GM08714 (cell line): ENCODE data around the gene RAI2.

ENCODE experiments used
- H3K4me3 ChIP-seq: fragments of 200-500 bp; sonication (Bioruptor generic); 2 replicates; pipeline ENCODE4 v1.5.1; 2014; ENCODE audit warnings: mild to moderate bottlenecking, low read length, inconsistent platforms
- ZNF274 ChIP-seq: IDR thresholded peaks from 2 replicates; pipeline ENCODE4 v1.6.1; 2012; ENCODE audit warnings: mild to moderate bottlenecking, low read depth, low read length

Gene RAI2

DNA sequence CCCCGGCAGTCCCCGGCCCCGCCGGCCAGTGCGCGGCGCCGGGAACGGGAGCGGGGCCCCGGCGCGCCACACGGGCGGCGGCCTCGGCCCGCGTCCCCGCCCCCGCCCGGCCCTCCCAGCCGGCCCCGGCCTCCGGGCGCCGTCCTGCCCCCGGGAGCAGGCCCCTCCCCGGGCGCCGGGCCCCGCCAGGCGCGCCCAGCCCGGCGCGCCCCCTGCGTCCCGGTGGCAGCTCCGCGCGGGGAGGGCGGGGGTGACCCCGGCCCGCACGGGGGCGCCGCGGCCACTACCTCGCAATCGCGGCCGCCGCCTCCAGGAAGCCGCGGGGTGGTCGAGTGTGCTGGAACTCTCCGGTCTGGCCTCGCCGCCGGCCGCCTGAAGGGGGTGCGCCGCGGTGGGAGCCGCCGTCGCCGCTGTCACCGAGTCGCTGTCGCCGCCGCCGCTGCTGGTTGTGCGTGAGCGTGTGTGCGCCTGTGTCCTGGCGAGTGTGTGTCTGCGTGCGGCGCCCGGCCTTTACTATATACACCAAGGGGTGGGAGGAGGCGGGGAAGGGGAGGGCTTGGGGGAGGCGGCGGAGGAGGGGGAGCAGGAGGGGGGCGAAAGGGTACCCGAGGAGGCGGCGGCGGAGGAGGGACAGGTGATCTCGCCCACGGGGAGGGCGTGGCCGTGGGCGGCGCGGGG lies at the start of gene RAI2:
TSS of gene RAI2 (minus strand) at position 488 of the 678 bp plus-strand sequence. CDS start 59,288 bp downstream, outside the sequence.
- no peak for TF ChIP-seq ZNF274
- H3K4me3 ChIP-seq, result no peak within 1 kb of the TSS

DNA sequence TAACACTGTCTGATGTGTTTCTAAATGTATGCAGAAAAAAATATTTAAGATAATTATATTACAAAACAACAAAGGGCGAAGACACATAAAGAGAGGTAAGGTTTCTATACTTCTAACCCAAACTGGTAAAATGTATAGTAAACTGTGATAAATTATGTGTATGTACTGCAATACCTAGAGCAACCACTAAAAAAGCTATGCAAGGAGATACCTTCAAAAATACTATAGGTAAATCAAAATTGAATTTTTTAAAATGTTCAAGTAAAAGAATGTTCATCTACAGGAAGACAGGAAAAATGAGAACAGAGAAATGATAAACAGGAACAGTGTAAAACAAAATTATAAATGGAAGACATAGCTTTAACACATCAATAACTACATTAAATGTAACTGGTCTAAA lies 27.3 kb upstream of the RAI2 start:
- no peak for TF ChIP-seq ZNF274
- H3K4me3 ChIP-seq, result no peak overlapping the region

DNA sequence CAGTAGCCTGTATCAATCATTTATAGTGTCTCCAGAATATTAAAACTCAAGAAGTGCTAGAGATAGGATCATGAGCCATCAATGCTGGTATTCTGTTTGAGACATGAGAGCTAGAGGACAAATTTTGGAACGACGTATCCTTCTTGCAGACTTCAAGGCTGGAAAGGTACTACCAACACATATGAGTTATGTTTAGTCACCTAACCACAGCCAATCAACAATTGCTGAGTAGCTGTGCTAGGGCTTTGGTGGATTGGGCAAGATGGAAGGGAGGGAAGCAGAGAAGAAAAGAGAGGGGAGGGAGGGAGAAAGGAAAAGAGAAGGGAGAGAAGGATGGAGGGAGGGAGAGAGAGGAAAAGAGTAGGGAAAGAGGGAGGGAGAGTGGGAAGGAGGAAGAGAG lies 21.6 kb upstream of the RAI2 start:
- H3K4me3 ChIP-seq, result no peak overlapping the region
- TF ChIP-seq ZNF274, result no peak

DNA sequence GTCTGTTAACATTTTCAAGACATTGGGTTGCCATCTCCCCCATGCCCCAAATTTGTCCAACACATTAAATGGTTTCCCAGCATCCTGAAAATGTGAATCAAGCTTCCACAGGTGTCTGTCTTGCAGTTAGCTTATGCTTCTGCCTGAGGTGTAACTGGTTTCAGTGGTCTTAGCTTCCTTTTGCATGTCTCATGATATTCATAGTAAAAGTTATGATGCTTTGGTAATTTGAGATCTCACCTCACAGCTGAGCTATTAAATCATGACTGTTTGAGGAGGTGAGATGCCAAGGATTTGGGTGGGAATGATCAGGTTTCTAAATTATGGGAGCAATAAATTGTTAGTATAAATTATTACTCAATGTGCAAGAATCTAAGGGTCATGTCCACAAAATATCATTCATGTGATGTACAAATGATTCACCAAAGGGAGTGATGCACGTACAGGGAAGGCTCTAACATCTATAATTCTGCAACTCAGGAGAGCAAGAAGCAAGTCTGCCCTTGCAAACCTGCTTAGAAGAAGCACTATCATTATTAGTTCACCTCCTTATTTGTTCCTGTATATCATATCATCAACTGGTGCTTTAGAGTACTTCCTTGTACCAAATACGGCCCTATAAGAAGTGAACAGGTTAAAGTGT lies 17.1 kb upstream of the RAI2 start:
- no peak for TF ChIP-seq ZNF274

DNA sequence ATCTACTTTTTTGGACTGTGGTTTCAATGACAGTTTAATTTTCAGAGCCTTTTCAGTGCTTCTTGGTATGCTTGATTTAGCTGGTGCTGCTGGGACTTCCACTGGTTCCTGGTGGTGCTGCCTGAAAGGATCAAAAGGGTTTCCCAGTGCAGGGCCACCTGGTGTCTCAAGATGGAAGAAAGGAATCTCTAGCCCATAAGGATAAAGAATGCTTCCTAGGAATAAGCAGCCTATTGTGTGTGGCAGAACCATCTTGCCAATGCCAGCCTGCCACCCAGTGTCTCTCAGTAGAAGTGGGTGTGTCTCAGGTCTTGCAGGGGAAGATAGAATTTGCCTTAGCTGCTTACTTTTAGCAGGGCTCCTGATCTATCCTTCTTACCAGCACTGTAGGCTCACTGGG lies 15.0 kb upstream of the RAI2 start:
- no peak overlapping the region for H3K4me3 ChIP-seq
- no peak for TF ChIP-seq ZNF274

More for the DNA sequence above, 17.1 kb upstream of the RAI2 start:
- H3K4me3 ChIP-seq, result no peak overlapping the region

DNA sequence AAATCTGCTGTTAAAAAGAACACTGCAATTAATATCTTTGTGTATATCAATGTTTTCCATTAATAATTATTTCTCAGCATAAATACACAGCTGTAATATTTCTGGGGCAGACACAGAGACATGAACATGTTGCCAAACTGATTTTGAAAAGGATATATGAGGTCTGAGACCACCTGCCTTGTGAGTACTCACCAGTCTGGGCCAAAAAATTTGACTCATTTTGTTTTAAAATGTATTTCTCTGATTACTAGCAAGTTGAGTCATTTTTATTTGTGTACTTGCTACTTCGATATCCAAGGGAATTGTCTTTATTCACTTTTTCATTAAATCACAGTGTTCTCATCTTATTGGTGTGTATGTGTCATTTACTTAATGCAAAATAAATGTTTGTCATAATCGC lies 8.5 kb upstream of the RAI2 start:
- no peak for TF ChIP-seq ZNF274

DNA sequence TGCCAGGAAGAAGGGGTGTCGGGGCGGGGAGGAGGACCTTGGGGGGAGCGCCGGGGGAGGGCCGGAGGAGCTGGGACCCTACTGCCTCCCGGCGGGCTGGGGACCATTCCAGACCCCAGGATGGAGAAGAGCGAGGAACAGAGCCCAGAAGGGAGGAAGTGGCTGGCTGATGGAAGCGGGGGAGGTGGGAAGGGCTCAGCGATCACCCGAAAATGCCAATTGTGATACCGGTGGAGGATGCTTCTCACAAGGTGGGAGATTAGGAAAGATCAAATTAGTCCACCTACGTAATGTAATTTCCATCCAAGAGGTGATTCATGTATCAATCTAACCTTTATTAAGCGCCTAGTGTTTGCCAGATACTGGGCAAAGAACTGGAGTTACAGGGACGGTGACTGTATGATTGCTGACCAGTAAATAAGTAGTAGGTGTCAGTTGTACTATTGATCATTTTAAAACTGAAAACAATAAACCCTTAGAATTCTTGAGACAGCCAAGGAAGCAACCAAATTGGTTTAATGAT lies 452 bp upstream of the RAI2 start:
- no peak for TF ChIP-seq ZNF274
- H3K4me3 ChIP-seq, result no peak overlapping the region

More for the DNA sequence above, 8.5 kb upstream of the RAI2 start:
- no peak overlapping the region for H3K4me3 ChIP-seq

DNA sequence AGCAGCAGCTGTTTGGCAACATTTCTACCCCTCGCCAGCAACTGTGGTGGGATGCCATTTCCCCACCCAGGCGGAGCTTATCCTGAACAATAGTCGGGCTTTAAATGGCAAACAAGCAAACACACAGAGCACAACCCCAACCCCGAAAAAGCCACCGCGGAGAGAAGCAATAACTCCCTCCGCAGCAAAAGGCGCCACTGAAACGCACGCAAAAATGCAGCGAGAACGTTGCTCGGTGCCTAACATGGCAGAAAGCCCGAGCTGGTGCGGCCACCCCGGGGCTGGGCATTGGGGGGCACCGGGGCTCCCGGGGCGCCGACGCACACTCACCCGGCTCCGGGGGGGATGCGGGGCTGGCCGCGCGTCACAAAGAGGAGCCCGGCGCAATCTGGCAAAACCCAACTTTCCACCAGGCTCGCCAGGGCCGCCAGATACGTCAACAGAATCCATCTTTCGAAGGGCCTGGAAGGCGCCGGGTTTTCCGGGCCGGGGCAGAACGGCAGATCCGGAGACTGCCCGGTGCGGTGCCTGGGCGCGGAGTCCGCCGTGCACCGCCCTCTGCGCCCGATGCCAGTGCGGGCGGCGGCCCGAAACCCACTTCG lies 818 bp downstream of the RAI2 start:
- no peak for TF ChIP-seq ZNF274
- no peak overlapping the region for H3K4me3 ChIP-seq

DNA sequence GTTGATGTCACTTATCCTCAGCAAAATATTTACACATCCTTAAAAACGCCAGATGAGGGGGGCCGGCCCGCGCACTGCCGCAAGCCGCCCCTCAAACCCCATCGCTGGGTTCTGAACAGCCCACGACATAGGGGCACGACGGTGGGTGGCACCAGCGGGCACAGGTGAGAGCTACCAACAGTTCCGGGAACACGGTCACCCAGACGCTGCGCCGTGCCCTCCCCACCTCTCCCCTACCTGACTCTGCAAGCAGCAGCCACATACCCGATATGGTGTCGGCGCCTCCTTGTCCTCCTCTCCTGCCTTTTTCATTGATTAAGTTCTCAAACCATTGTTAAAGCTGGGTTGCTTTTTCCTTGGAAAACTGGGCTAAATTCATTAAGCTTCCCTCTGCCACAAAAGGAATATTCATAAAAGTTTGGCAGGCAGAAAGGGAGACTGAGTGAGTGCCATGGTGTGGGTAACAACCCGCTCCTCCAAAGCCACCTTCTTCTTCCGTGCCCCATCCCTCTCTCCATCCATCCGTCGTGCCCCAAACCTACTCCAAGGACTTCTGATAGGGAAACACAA lies 1.4 kb downstream of the RAI2 start:
- no peak overlapping the region for H3K4me3 ChIP-seq
- TF ChIP-seq ZNF274, result no peak

DNA sequence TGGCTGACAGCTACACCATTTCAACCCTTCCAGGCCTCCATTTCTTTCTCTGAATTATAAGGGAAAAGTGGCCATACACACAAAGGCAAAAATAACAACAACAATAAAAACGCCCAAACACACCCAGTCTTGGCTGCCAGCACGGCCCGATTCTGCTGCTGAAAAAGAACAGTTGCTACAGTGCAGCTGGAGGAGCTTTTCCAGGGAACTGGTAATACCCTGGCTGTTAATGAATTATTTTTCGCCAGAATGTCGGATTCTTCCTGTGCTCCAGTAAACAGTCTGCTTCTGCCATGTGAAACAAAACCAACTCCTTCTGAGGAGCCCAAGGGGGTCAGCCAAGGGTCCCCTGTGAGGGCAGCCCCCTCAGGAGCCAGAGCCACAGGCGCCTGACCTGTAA lies 6.6 kb downstream of the RAI2 start:
- no peak for TF ChIP-seq ZNF274
- no peak overlapping the region for H3K4me3 ChIP-seq

DNA sequence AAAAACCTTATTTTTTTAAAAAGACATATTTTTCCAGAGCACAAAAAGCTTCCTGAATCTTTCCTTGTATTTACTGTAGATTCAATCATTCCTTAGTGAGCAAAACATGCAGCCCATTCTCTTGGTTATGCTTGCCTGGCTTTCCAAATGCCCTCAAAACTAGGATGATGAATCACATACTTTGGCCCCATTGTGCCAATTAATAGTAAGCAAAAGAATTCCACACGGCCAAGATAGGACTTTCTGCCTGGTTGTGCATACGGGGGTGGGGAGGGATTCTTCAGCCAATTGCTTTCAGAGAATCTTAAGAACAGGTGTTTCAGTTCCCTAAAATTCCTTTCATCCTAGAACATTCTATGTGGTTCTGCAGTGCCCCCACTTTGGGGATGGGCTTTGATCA lies 7.0 kb downstream of the RAI2 start:
- TF ChIP-seq ZNF274, result no peak
- no peak overlapping the region for H3K4me3 ChIP-seq

DNA sequence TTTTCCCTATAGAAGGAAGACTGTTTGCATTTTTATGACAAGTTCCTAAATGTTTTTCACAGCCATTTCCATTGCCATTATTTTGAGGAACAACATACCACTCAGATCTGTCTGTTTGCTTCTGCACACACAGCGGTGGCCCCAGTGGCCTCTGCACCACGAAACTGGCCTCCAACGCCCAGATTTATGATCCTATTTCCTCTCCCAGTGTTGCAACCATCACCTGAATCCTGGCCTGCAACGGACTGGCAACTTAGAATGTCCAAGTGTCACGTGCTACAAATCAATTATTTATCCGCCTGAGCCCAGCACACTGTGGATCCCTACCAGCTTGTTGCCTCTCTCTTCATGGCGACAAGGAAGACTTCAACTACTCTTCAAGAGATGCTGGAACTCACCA lies 9.2 kb downstream of the RAI2 start:
- no peak overlapping the region for H3K4me3 ChIP-seq
- no peak for TF ChIP-seq ZNF274

DNA sequence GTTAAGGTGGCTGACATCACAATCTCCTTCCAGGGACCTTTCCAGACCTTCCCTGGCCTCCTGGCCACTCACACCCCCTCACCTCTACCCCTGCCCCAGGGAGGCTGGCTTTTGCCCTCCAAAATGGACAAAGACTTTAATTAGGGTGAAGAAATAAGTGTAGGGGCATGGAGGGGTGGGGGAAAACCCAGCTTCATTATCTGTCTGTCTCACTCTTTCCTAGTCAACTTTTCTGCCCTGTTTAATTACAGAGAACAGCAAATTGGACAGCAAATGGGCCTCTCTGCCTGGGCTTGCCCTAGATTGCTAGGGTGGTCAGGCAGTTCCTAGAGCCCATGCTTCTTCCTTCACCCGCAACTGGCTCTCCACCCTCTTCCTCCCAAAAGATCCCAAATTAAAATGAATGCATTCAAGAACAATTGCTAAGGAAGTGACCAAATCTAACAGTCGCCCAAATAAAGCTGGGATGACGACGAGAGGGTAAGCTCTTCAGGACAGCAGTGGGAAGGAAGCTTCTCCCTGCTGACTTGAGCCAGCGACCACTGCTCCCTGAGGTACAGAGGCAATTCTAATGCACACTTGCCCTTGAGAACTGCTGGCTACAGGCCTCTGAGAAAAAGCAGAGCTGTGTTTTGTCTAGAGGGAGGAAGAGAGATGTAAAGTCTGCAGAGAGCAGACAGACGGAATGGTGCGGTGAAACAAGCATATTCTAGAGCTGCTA lies 12.4 kb downstream of the RAI2 start:
- no peak for TF ChIP-seq ZNF274
- H3K4me3 ChIP-seq, result no peak overlapping the region

DNA sequence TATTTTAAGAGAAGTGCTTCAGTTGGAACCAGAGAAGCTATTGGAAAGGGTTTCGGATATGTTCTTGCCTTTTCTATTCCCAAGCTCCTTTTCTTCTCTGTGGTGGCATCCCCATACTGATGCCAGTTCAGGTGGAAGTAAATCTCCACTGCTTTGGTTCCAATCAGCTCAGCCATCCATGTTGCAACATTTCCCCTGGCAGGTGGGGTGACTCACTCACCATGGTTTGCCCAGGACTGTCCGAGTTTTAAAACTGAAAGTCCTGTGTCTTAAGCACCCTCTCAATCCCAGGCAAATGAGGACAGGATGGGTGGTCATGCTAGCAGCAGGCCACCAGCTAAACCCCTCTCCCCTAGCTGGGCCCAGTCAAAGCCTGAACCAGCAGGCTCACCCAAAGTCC lies 15.1 kb downstream of the RAI2 start:
- TF ChIP-seq ZNF274, result no peak
- H3K4me3 ChIP-seq, result no peak overlapping the region

DNA sequence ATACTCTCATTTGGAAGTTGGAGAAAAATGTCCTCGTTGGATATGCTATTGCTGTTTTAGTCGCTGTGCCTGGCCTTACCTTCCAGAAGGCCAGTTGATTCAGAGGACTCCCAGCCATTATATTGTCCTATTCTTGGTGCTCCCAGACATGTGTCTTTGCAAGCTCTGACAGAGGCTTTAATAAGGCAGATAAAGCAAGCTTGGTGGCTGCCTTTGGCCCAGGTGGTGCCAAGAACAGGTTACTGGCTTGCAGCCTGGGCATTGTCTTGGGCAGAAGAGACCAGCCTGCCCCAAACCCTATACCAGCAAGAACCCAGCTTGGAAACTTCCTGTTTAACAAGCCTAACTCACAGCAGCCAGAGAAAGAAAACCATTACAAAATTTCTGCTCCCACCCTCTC lies 16.9 kb downstream of the RAI2 start:
- H3K4me3 ChIP-seq, result no peak overlapping the region
- no peak for TF ChIP-seq ZNF274
